Measurements from ENCODE around the gene OR6C6.

The OR6C6 gene

GRCh38 chr12:55250944-55251343, 45.4 kb downstream of the OR6C6 start:
- no peaks in the 10 kb centered on the region for H3K4me1 ChIP-seq (ENCODE audit: control insufficient read depth, insufficient read depth, low read length)
- WGBS, 2 experiments, result 89 to 94% methylated on average over 2 to 3 of the region's 3 CpGs
- H3K27ac ChIP-seq (ENCODE audit: insufficient read depth, low read depth, low read length, poor library complexity, severe bottlenecking), result no peak overlapping the region
- no peaks in the 10 kb centered on the region for H3K36me3 ChIP-seq (ENCODE audit: control insufficient read depth, insufficient read depth, low read length)
- H3K27me3 ChIP-seq (ENCODE audit: control insufficient read depth, insufficient read depth, low read length, poor library complexity, severe bottlenecking), result no peaks in the 10 kb centered on the region
- H3K9me3 ChIP-seq (ENCODE audit: control insufficient read depth, low read length), result no peaks in the 10 kb centered on the region
- no peak overlapping the region for H3K4me3 ChIP-seq (ENCODE audit: insufficient read depth, low read depth, low read length)

- Histone ChIP-seq H3K4me3 (ENCODE audit: insufficient read depth, low read depth, low read length) (no peak overlapping the region), H3K36me3 (ENCODE audit: control insufficient read depth, insufficient read depth, low read length) (no peaks in the 10 kb centered on the region), H3K9me3 (ENCODE audit: control insufficient read depth, low read length) (no peaks in the 10 kb centered on the region), H3K27me3 (ENCODE audit: control insufficient read depth, insufficient read depth, low read length, poor library complexity, severe bottlenecking) (no peaks in the 10 kb centered on the region), H3K27ac (ENCODE audit: insufficient read depth, low read depth, low read length, poor library complexity, severe bottlenecking) (no peak overlapping the region), H3K4me1 (ENCODE audit: control insufficient read depth, insufficient read depth, low read length) (no peaks in the 10 kb centered on the region)
- 82 to 89% methylated on average over 1 of the region's 1 CpG for WGBS, 2 experiments
Observed at GRCh38 chr12:55246159-55246558, 50.2 kb downstream of the OR6C6 start.

- no peaks in the 10 kb centered on the region for H3K27me3 ChIP-seq (ENCODE audit: control insufficient read depth, insufficient read depth, low read length, poor library complexity, severe bottlenecking)
- H3K4me3 ChIP-seq (ENCODE audit: insufficient read depth, low read depth, low read length), result no peak within 1 kb of the TSS
- H3K9me3 ChIP-seq (ENCODE audit: control insufficient read depth, low read length), result no peaks in the 10 kb centered on the region
- H3K27ac ChIP-seq (ENCODE audit: insufficient read depth, low read depth, low read length, poor library complexity, severe bottlenecking), result no peak within 1 kb of the TSS
- H3K4me1 ChIP-seq (ENCODE audit: control insufficient read depth, insufficient read depth, low read length), result no peaks in the 10 kb centered on the region
- no peaks in the 10 kb centered on the region for H3K36me3 ChIP-seq (ENCODE audit: control insufficient read depth, insufficient read depth, low read length)
- 100% methylated on average over 1 of the region's 3 CpGs; no CpG with 5 or more reads in 1 of the 2 experiments for WGBS, 2 experiments
Observed at GRCh38 chr12:55244309-55244708, 52.1 kb downstream of the OR6C6 start, which contains the start of gene OR6C74. Gene OR6C74, plus strand, starts transcription at chr12:55244609. Its CDS starts 2,679 bp downstream, at chr12:55247288.
